ENCODE data around the gene DCPS. TPM values are rescaled to one million over a fixed set of nuclear protein-coding genes. Genes with fewer than 3 reads are reported as not detected.

DCPS gene
- total RNA-seq, 3 donors from 2014 or later = 8.8 to 11.7 (median 9.6) TPM

GRCh38 chr11:126268708-126269579, 34.9 kb upstream of the DCPS start, which contains the start of the genes FOXRED1 and SRPRA:
Gene FOXRED1, plus strand, starts transcription at chr11:126269154. Its CDS starts 53 bp downstream, at chr11:126269207.
Gene SRPRA, minus strand, starts transcription at chr11:126268895. Its CDS starts 91 bp downstream, at chr11:126268804.
- peak within 1 kb of the TSS; percentile 86 to 89 (median 89) for H3K4me3 ChIP-seq
- intact Hi-C loops (cut with DNase I; ENCODE audit: low total_unique reads) = loop anchor here (1.0 kb wide), 1 partner anchor 40 kb away; no protein-coding TSS in a partner anchor
- TF ChIP-seq POLR2AphosphoS5 (IDR thresholded peaks at IDR 0.05) = peak; percentile 92 to 95 (median 95)
- peak; percentile 76 for TF ChIP-seq POLR2A (IDR thresholded peaks at IDR 0.05)
- no peak for TF ChIP-seq CTCF (IDR thresholded peaks at IDR 0.05)

GRCh38 chr11:126277322-126277721, 26.5 kb upstream of the DCPS start:
- Histone ChIP-seq H3K4me3 (no peak overlapping the region), H3K4me1 (no peaks in the 10 kb centered on the region), H3K36me3 (no peaks in the 10 kb centered on the region), H3K27ac (no peak overlapping the region), H3K27me3 (no peaks in the 10 kb centered on the region), H3K9me3 (no peaks in the 10 kb centered on the region)
- TF ChIP-seq POLR2A (IDR thresholded peaks at IDR 0.05) (no peak), CTCF (IDR thresholded peaks at IDR 0.05) (no peak), POLR2AphosphoS5 (IDR thresholded peaks at IDR 0.05) (no peak)
- no peak for DNase-seq (ENCODE audit: low spot score in 2 of 2)
- intact Hi-C loops (cut with DNase I; ENCODE audit: low total_unique reads) = no loop called here

More at GRCh38 chr11:126268708-126269579, 34.9 kb upstream of the DCPS start, which contains the start of the genes FOXRED1 and SRPRA:
- H3K4me1 ChIP-seq = no peaks in the 10 kb centered on the region
- no peaks in the 10 kb centered on the region for H3K27me3 ChIP-seq
- peak within 1 kb of the TSS; percentile 92 for H3K27ac ChIP-seq
- peak; percentile 100 for DNase-seq (ENCODE audit: low spot score in 2 of 2)
- peaks cover 7% of the 10 kb centered on the region for H3K36me3 ChIP-seq
- no peaks in the 10 kb centered on the region for H3K9me3 ChIP-seq

GRCh38 chr11:126277780-126278179, 26.1 kb upstream of the DCPS start:
- no peak for TF ChIP-seq CTCF (IDR thresholded peaks at IDR 0.05)
- no peak for TF ChIP-seq POLR2A (IDR thresholded peaks at IDR 0.05)
- no peak for TF ChIP-seq POLR2AphosphoS5 (IDR thresholded peaks at IDR 0.05)
- intact Hi-C loops (cut with DNase I; ENCODE audit: low total_unique reads) = no loop called here
- no peak for DNase-seq (ENCODE audit: low spot score in 2 of 2)
- Histone ChIP-seq H3K27ac (no peak overlapping the region), H3K9me3 (no peaks in the 10 kb centered on the region), H3K4me1 (no peaks in the 10 kb centered on the region), H3K27me3 (no peaks in the 10 kb centered on the region), H3K4me3 (no peak overlapping the region), H3K36me3 (no peaks in the 10 kb centered on the region)

- Histone ChIP-seq H3K9me3 (no peaks in the 10 kb centered on the region), H3K27me3 (no peaks in the 10 kb centered on the region), H3K27ac (no peak overlapping the region), H3K4me1 (no peaks in the 10 kb centered on the region), H3K36me3 (no peaks in the 10 kb centered on the region), H3K4me3 (no peak overlapping the region)
- intact Hi-C loops (cut with DNase I; ENCODE audit: low total_unique reads) = no loop called here
- DNase-seq (ENCODE audit: low spot score in 2 of 2) = no peak
- TF ChIP-seq POLR2AphosphoS5 (IDR thresholded peaks at IDR 0.05) (no peak), POLR2A (IDR thresholded peaks at IDR 0.05) (no peak), CTCF (IDR thresholded peaks at IDR 0.05) (no peak)
Observed at GRCh38 chr11:126279191-126279590, 24.7 kb upstream of the DCPS start.

- Histone ChIP-seq H3K4me1 (no peaks in the 10 kb centered on the region), H3K9me3 (no peaks in the 10 kb centered on the region), H3K27me3 (no peaks in the 10 kb centered on the region), H3K4me3 (no peak overlapping the region), H3K27ac (no peak overlapping the region), H3K36me3 (no peaks in the 10 kb centered on the region)
- no peak for TF ChIP-seq POLR2A (IDR thresholded peaks at IDR 0.05)
- no peak for TF ChIP-seq POLR2AphosphoS5 (IDR thresholded peaks at IDR 0.05)
- TF ChIP-seq CTCF (IDR thresholded peaks at IDR 0.05) = no peak
- DNase-seq (ENCODE audit: low spot score in 2 of 2) = no peak
- intact Hi-C loops (cut with DNase I; ENCODE audit: low total_unique reads) = no loop called here
Observed at GRCh38 chr11:126280595-126280994, 23.3 kb upstream of the DCPS start.
